Effector CD4-positive, alpha-beta T cell (primary cell): ENCODE data around the gene DNASE1L2.

Experiments
- DNase-seq: peaks from one replicate; pipeline ENCODE4 v3.0.0-alpha.2; 2020

The DNASE1L2 gene

GRCh38 chr16:2271848-2272461 lies 35.7 kb downstream of the DNASE1L2 start:
- DNase-seq = no peak

GRCh38 chr16:2273484-2273883 lies 37.2 kb downstream of the DNASE1L2 start:
- no peak for DNase-seq

DNA sequence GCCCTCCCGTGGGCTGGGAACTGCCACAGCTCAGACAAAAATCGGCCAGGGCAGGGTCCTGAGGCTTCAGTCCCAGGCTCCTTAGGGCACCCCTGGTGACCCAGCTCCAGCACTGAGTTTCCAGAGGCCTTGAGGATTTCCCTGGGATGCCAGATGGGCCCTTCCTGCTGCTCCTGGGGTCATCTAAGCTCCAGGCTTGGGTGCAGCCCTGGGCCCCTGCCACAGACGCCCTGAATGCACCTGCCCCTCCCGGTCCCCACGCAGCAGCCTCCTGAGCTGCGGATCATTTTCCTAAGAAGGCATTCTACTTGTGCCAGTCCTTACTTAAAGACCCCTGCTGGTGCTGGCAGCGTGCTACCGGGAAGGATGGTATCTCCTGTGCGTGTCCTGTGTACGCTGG lies 37.7 kb downstream of the DNASE1L2 start:
- no peak for DNase-seq

DNA sequence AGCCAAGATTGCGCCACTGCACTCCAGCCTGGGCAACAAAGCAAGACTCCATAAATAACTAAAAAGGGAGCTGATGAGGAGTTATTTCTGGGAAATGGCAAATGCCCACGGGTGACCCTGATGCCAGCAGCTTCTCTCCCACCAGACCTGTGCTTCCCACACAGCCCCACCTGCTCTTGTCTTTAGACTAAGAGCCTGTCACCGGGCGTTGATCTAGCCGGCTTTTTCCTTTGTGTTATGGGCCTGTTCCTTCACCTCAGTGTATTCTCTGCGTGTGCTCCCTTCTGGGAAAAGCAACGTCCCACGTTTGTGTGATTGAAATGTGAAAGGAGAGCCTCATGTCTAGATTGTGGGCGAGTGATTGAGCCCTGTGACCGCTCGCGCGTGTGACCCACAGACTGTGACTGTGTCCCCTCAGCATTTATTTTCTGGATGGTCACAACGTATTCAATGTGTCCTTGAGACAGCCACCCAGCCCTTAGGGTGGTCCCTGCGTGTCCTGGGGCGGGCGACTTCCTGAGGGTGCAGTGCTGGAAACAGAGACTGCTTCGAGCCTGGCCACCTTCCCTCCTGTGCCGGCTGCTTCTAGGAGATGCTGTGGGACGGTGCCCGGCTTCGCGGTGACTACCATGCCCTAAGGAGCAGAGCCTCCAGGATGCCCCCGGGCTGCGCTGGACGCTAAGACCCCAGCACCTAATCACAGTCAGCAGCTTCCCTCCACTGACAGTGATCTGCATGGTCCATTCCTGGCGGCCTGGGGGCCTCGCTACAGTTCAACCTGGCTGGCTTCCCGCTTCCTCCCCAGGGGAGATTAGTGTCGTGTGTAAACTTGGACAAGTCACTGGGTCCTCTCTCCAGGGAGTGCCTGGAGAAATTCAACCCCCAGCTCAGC lies 39.5 kb downstream of the DNASE1L2 start:
- DNase-seq = no peak

- DNase-seq = no peak
Measured at GRCh38 chr16:2276368-2277195, 40.3 kb downstream of the DNASE1L2 start.

DNA sequence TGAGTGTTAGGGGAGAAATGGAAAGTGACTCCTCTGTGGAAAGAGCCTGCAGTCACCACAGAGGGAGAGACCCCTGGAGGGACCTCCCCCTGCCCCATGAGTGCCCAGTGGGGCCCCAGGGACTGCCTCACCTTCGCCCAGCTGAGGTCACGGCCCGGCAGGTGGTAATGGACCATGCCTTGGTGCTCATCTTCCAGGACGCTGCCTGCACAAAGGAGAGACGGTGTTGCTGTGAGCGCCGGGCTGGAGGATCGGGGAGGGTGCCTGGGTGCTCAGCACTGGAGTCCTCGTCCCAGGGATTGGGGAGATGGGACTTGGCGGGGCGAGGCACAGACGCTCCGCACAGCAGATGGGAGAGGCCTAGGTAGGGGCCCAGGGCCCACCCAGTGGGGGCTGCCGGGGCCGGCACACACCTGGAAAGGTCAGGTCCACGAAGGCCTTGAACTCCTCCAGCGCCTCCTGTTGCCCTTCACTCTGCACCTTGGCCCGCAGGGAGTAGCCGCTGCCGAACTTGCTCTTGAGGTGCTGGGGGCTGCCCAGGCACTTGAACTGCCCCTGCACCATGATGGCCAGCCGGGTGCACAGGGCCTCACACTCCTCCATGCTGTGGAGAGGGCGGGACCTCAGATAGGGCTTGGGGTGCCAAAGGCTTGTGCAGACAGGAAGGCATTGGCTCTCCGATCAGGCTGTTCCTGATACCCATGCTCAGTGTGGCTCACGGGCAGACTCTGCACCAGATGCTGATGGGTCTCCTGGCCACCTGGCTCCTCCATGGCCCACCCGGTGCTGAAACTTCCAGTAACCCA lies 41.4 kb downstream of the DNASE1L2 start:
- no peak for DNase-seq

DNA sequence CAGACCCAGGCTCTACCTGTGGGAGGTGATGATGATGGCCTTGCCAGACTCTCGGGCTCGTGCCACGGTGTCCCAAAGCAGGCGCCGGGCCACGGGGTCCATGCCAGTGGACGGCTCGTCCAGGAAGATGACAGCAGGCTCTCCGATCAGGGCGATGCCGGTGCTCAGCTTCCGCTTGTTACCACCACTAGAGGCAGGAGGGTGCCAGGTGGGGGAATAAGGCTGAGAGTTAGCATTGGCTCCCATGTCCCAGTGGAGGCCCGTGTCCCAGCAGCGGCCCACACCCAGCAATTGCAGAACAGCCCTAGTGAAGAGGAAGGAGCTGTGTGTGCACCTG lies 42.0 kb downstream of the DNASE1L2 start:
- no peak for DNase-seq

DNA sequence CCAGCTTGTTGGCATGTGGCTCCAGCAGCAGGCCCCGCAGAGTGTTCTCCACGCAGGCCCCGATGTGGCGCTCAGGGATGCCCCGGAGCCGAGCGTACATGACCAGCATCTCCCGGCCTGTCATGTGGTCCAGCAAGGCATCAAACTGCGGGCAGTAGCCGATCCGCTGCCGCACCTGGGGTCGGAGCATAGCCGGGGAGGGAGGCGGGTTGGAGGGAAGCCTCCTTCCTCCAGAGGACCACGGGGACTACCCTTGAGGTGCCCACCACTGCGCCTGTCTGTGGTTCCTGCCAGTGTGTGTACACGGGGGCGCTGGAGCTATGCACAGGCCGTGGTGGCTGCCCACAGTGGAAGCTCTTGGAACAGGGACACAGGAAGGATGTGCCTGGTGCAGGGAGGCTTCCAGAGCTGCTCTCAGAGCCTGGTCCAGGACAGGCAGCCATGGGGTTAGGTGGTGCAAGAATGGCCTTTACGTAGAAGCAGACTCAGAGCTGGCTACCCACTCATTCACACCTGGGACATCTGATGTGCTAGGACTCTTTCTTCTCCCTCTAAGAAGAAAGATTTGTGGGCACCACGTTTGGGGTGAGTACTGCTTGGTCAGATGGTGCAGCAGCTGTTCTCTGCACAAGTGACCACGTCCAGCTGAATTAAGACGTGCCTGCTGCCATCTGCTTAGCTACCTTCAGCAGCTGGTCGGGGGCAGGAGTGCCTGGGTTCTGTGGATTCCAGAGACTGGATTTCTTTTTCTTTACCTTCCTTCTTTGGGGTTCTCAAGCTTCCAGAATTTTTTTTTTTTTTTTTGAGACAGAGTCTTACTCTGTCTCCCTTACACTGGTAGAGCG lies 42.9 kb downstream of the DNASE1L2 start:
- no peak for DNase-seq

DNA sequence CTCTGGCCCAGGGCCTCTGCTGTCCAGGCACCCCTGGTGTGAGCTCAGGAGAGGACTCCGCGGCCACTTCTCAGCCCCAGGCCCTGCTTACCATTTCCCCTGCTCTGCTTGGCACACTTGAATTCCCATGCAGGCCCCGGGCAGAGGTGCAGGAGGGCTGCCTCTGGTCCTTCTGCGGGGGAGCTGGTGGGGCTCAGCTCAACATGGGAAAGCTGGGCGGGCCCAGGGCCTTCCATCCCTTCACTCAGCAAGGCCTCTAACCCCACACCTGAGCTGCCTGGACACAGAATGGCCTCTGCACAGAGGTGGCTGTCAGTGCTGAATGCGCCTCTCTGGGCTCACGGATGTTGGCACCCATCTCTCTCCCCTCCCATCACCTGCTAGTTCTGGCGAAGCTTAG lies 44.2 kb downstream of the DNASE1L2 start:
- no peak for DNase-seq

GRCh38 chr16:2280981-2281542 lies 44.8 kb downstream of the DNASE1L2 start:
- no peak for DNase-seq

- DNase-seq = no peak
Measured at GRCh38 chr16:2282262-2282661, 46.0 kb downstream of the DNASE1L2 start.

GRCh38 chr16:2282866-2283555 lies 46.8 kb downstream of the DNASE1L2 start:
- no peak for DNase-seq

- no peak for DNase-seq
Measured at GRCh38 chr16:2284001-2284770, 47.9 kb downstream of the DNASE1L2 start.

- no peak for DNase-seq
Measured at GRCh38 chr16:2284797-2285576, 48.7 kb downstream of the DNASE1L2 start.

DNA sequence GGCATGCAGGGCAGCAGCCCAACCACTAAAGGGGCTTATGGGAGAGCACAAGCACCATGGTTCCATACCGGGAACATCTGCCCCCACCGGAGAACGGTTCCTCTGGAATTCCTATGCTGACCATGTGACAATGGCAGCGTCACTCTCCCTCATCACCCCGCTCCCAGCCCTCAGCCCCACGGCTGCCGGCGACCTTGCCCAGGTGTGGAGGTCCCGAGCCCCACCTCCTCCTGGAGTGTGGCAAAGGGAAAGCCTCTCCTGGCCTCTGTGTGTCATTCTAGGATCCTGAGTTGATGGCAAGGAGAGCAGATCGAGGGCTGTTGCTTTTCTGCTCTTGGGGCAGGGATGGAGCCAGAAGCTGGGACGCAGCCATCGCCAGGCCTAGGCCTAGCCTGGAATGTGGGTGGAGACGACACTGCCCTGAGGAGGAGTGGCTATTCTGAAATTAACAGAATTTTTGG lies 49.5 kb downstream of the DNASE1L2 start:
- no peak for DNase-seq

- no peak for DNase-seq
Measured at GRCh38 chr16:2286550-2286949, 50.3 kb downstream of the DNASE1L2 start.

DNA sequence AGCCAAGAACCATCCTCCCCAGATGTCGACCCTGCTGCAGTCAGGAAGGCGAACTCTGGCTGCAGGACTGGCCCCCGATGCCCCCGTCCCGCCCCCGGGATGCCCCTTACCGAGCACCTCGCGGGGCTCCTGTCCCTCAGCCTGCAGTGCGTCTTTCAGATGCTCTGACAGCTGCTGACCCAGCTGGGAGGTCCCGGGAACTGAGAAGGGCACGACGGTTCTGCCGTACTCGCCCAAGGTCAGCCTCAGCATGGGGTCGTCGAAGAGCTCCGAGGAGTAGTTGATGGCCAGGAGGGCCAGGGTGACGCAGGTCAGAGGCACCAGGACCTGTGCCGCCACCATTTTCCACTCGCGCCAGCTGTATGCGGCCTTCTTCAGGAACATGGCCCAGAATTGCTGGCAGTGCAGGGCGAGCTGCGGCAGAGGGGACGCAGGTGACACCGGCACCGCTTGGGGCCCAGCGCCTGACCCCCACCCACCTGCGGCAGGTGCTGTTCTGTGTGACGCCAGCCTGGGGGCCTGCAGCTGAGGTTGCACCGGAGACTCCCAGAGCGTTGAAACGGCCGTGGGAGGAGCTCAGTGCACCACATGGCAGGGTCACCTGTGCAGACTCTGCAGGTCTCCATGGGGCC lies 51.8 kb downstream of the DNASE1L2 start:
- no peak for DNase-seq
